Measurements from ENCODE around the gene P3H4. TPM values are rescaled to one million over a fixed set of nuclear protein-coding genes. Genes with fewer than 3 reads are reported as not detected.

The P3H4 gene
- total and polyA plus RNA-seq, 4 experiments from 2014 or later, result 1.4 to 6.8 (median 5.1) TPM

DNA sequence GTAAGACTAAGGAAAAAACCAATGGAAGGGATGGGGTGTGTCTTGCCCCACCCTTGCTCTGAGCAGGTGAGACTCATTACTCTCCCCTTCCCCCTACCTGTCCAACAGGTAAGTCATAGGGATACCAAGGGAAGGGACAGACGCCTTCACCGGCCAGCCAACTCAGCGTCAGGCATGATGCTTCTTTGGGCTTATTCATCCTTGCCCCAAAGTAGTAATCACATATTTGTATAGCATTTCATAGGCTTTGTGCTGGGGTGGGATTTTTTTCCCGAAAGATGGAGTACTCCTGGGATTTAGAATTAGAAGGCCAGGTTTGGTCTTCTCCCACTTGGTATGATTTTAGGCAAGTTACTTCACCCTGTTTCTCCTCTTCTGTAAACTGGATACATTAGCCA is 24.7 kb downstream of the P3H4 start:
- Histone ChIP-seq H3K36me3 (ENCODE audit: insufficient read depth, low read length) (no peaks in the 10 kb centered on the region), H3K27ac (ENCODE audit: low read depth, low read length) (no peak overlapping the region), H3K4me3 (ENCODE audit: low read length in 2 of 2) (no peak overlapping the region), H3K27me3 (ENCODE audit: insufficient read depth, low read length) (peaks cover 21% of the 10 kb centered on the region), H3K9me3 (ENCODE audit: control insufficient read depth in 1 of 2, low read length in 2 of 2) (no peaks in the 10 kb centered on the region), H3K4me1 (ENCODE audit: insufficient read depth, low read length) (peaks cover 18% of the 10 kb centered on the region)
- H3K4me3 Mint-ChIP-seq, result peak overlapping the region; percentile 75 to 85 (median 80)
- CTCF ChIA-PET (ENCODE audit: partially characterized antibody), result interaction anchor here (0.5 to 2.8 kb wide), 5 partner anchors 9 to 103 kb away, joined by 3 to 9 read pairs (median 4); partner anchors contain the start of gene P3H4
- POLR2A ChIA-PET (ENCODE audit: partially characterized antibody), result interaction anchor here (0.6 to 1.1 kb wide), 5 partner anchors 24 to 922 kb away, joined by 3 to 4 read pairs (median 4); partner anchors contain the start of gene P3H4
- H3K27me3 Mint-ChIP-seq, result peaks cover 11 to 22% of the 10 kb centered on the region in 2 donors
- H3K9me3 Mint-ChIP-seq, result peaks cover 0 to 1% (median 0%) of the 10 kb centered on the region in 8 donors
- no peak for DNase-seq
- peaks cover 12 to 37% (median 18%) of the 10 kb centered on the region in 4 donors for H3K4me1 Mint-ChIP-seq
- intact Hi-C loops (cut with micrococcal nuclease), result no loop called here
- H3K27ac Mint-ChIP-seq, result peak overlapping the region in 4 of 7 donors; percentile 29 to 61 (median 34)
- no peaks in the 10 kb centered on the region for H3K36me3 Mint-ChIP-seq

DNA sequence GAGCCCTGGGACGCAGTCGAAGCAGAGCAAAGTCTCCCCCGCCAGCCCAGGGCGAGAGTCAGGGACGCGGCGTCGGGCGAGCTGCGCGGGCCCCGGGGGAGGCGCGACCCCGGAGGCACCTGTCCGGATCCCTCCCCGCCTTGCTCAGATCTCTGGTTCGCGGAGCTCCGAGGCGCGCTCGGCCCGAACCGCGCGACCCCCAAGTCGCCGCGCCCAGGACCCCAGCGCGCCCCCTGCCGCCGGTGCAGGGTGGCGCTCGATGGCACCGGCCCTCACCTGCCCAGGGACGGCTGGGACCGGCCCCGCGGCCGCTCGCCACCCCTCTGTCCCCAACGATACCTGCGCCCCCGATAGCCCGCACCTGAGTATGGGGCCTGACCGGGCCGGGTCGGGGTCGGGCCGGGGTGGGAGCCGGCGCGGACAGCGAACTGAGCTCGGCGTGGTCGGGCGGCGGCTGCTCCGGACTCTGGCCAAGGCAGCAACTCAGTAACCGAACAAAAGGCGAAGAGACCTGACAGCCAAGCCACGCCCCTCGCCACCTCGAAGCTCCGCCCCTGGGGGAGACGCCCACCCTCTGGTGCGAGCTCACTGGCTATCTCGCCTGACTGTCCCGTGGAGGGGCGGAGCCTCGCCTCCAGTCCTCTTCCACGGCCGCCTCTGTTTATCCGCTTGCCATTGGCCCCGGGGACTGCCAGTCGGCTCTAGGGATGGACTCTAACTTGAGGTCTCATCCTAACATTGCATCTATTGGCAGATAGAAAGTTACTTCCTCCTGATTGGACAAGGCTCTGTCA is 25.3 kb downstream of the P3H4 start, which contains the start of gene JUP:
TSS of gene JUP (minus strand) at position 485 of the 794 bp plus-strand sequence. CDS start 14,857 bp downstream, outside the sequence.
- Histone ChIP-seq H3K36me3 (ENCODE audit: insufficient read depth, low read length) (no peaks in the 10 kb centered on the region), H3K9me3 (ENCODE audit: control insufficient read depth in 1 of 2, low read length in 2 of 2) (no peaks in the 10 kb centered on the region), H3K27ac (ENCODE audit: low read depth, low read length) (no peak within 1 kb of the TSS), H3K4me3 (ENCODE audit: low read length in 2 of 2) (peak within 1 kb of the TSS in 1 of 2 donors; percentile 32), H3K4me1 (ENCODE audit: insufficient read depth, low read length) (peaks cover 18% of the 10 kb centered on the region), H3K27me3 (ENCODE audit: insufficient read depth, low read length) (peaks cover 21% of the 10 kb centered on the region)
- H3K9me3 Mint-ChIP-seq, result peaks cover 0 to 1% (median 0%) of the 10 kb centered on the region in 8 donors
- peak within 1 kb of the TSS in 4 of 7 donors; percentile 29 to 74 (median 50) for H3K27ac Mint-ChIP-seq
- ChIA-PET CTCF (ENCODE audit: partially characterized antibody) (interaction anchor here (0.5 to 2.8 kb wide), 7 partner anchors 8 to 124 kb away, joined by 3 to 9 read pairs (median 4); partner anchors contain the start of gene P3H4), POLR2A (ENCODE audit: partially characterized antibody) (interaction anchor here (0.6 to 1.1 kb wide), 6 partner anchors 25 to 922 kb away, joined by 3 to 4 read pairs (median 4); partner anchors contain the start of gene P3H4)
- intact Hi-C loops (cut with micrococcal nuclease), result no loop called here
- DNase-seq, result peak; percentile 80 to 90 (median 86)
- H3K4me1 Mint-ChIP-seq, result peaks cover 12 to 37% (median 18%) of the 10 kb centered on the region in 4 donors
- no peaks in the 10 kb centered on the region for H3K36me3 Mint-ChIP-seq
- H3K27me3 Mint-ChIP-seq, result peaks cover 11 to 28% of the 10 kb centered on the region in 2 donors
- peak within 1 kb of the TSS; percentile 75 to 85 (median 80) for H3K4me3 Mint-ChIP-seq

DNA sequence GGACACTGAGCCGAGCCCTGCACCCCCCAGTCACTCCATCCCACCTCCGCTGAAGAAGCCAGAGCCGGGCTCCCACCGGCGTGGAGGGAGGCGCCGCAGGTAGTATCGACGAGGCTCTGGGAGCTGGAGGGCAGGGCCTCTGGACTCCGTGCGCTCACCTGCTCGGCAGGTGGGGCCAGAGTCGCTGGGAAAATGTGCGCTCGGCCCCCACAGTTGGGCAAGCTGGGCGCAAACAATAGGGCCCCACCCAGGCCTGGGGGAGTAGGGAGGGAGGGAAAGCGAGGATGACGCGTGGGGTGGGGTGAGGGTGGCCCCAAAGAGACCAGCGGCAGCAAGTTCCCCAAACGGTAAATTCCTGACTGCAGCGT is 25.9 kb downstream of the P3H4 start:
- intact Hi-C loops (cut with micrococcal nuclease), result no loop called here
- H3K4me1 ChIP-seq (ENCODE audit: insufficient read depth, low read length), result peaks cover 18% of the 10 kb centered on the region
- no peaks in the 10 kb centered on the region for H3K36me3 Mint-ChIP-seq
- peak overlapping the region in 7 of 8 donors; percentile 46 to 78 (median 70) for H3K4me3 Mint-ChIP-seq
- no peaks in the 10 kb centered on the region for H3K36me3 ChIP-seq (ENCODE audit: insufficient read depth, low read length)
- H3K27me3 Mint-ChIP-seq, result peaks cover 11 to 29% of the 10 kb centered on the region in 2 donors
- no peaks in the 10 kb centered on the region for H3K9me3 ChIP-seq (ENCODE audit: control insufficient read depth in 1 of 2, low read length in 2 of 2)
- H3K4me3 ChIP-seq (ENCODE audit: low read length in 2 of 2), result peak overlapping the region in 1 of 2 donors; percentile 32
- DNase-seq, result no peak
- peaks cover 21% of the 10 kb centered on the region for H3K27me3 ChIP-seq (ENCODE audit: insufficient read depth, low read length)
- ChIA-PET CTCF (ENCODE audit: partially characterized antibody) (interaction anchor here (1.3 to 2.8 kb wide), 4 partner anchors 10 to 123 kb away, joined by 4 to 9 read pairs (median 5); partner anchors contain the start of gene P3H4), POLR2A (ENCODE audit: partially characterized antibody) (interaction anchor here (0.9 kb wide), 2 partner anchors 15 to 94 kb away, joined by 3 read pairs; no protein-coding TSS in a partner anchor)
- peaks cover 0 to 2% (median 0%) of the 10 kb centered on the region in 8 donors for H3K9me3 Mint-ChIP-seq
- H3K27ac ChIP-seq (ENCODE audit: low read depth, low read length), result no peak overlapping the region
- H3K27ac Mint-ChIP-seq, result no peak overlapping the region
- H3K4me1 Mint-ChIP-seq, result peaks cover 12 to 36% (median 18%) of the 10 kb centered on the region in 4 donors

DNA sequence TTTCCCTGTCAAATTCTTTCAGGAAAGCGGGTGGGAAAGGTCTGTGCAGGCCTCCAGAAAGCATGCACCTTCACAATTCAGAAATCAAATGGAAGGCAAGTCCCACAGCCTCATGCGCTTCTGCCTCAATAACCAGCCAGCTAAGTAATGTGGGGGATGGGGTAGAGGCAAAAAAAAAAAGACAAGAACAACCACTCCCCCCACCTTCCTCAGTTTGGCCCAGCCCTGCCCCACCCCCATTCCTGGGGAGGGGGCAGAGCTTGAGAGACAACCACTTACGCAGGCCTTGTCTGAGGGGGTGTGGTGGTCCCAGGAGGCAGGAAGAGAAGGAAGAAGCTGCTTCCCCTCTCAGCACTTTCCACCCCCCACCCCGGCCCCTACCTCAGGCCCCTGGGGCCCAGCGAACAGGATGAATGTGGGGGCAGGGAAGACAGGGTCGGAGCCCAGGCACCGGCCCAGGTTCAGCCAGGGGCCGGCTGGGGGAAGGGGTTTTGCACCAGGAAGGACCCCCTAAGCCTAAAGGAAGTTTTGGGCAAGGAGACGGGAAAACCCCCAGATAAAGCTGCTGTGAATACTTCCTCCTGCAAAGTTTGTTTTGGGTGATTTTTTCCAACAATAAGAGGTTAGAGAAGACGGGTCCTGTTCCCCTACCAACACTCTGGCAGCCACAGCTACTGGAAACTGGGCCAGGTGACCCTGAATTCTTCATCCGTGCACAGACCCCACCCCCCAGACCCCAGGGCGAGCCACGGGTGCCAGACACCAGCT is 26.5 kb downstream of the P3H4 start:
- peaks cover 8 to 32% (median 15%) of the 10 kb centered on the region in 4 donors for H3K4me1 Mint-ChIP-seq
- H3K4me3 ChIP-seq (ENCODE audit: low read length in 2 of 2), result peak overlapping the region in 1 of 2 donors; percentile 32
- H3K36me3 Mint-ChIP-seq, result no peaks in the 10 kb centered on the region
- no peak overlapping the region for H3K27ac ChIP-seq (ENCODE audit: low read depth, low read length)
- peak overlapping the region in 1 of 7 donors; percentile 74 for H3K27ac Mint-ChIP-seq
- H3K9me3 ChIP-seq (ENCODE audit: control insufficient read depth in 1 of 2, low read length in 2 of 2), result no peaks in the 10 kb centered on the region
- H3K4me1 ChIP-seq (ENCODE audit: insufficient read depth, low read length), result peaks cover 18% of the 10 kb centered on the region
- ChIA-PET CTCF (ENCODE audit: partially characterized antibody) (interaction anchor here (1.6 to 2.8 kb wide), 3 partner anchors 11 to 122 kb away, joined by 4 to 9 read pairs (median 6); partner anchors contain the start of gene P3H4), POLR2A (ENCODE audit: partially characterized antibody) (interaction anchor here (0.9 kb wide), 1 partner anchor 15 kb away, joined by 3 read pairs; no protein-coding TSS in a partner anchor)
- H3K9me3 Mint-ChIP-seq, result peaks cover 0 to 3% (median 0%) of the 10 kb centered on the region in 8 donors
- H3K27me3 ChIP-seq (ENCODE audit: insufficient read depth, low read length), result peaks cover 21% of the 10 kb centered on the region
- peak overlapping the region; percentile 46 to 78 (median 68) for H3K4me3 Mint-ChIP-seq
- peaks cover 11 to 29% of the 10 kb centered on the region in 2 donors for H3K27me3 Mint-ChIP-seq
- no peak for DNase-seq
- intact Hi-C loops (cut with micrococcal nuclease), result no loop called here
- no peaks in the 10 kb centered on the region for H3K36me3 ChIP-seq (ENCODE audit: insufficient read depth, low read length)

DNA sequence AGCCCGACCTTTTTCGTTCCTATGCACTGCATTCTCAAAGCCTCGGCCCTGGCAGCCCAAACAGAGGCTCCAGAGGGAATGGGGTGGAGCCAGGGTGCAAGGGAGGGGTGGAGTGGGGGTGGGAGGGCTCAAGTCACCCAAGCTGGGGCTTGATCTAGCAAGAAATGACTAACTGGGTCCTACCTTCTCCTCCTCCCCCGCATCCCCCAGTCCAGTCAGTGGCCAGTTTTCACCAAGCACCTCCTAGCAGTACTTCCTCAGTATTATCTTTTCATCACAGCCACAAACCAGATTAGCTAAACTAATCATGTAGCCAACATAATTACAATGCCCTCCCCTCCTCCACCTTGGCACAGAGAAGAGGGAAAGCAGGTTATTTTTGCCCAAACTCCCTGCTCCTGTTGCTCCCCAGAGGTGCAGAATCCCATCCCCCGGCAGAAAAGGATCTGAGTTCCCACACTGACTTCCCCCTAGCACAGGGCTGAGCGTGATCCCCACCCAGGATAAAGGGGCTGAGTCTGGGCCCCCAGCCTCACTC is 27.5 kb downstream of the P3H4 start:
- peaks cover 21% of the 10 kb centered on the region for H3K27me3 ChIP-seq (ENCODE audit: insufficient read depth, low read length)
- ChIA-PET CTCF (ENCODE audit: partially characterized antibody) (no interaction called here), POLR2A (ENCODE audit: partially characterized antibody) (no interaction called here)
- peaks cover 8 to 29% of the 10 kb centered on the region in 2 donors for H3K27me3 Mint-ChIP-seq
- H3K4me3 Mint-ChIP-seq, result peak overlapping the region in 3 of 8 donors; percentile 24 to 41 (median 25)
- H3K27ac ChIP-seq (ENCODE audit: low read depth, low read length), result no peak overlapping the region
- H3K36me3 ChIP-seq (ENCODE audit: insufficient read depth, low read length), result no peaks in the 10 kb centered on the region
- no peak overlapping the region for H3K4me3 ChIP-seq (ENCODE audit: low read length in 2 of 2)
- intact Hi-C loops (cut with micrococcal nuclease), result no loop called here
- peaks cover 0 to 3% (median 0%) of the 10 kb centered on the region in 8 donors for H3K9me3 Mint-ChIP-seq
- H3K27ac Mint-ChIP-seq, result no peak overlapping the region
- no peaks in the 10 kb centered on the region for H3K9me3 ChIP-seq (ENCODE audit: control insufficient read depth in 1 of 2, low read length in 2 of 2)
- H3K36me3 Mint-ChIP-seq, result no peaks in the 10 kb centered on the region
- no peak for DNase-seq
- peaks cover 18% of the 10 kb centered on the region for H3K4me1 ChIP-seq (ENCODE audit: insufficient read depth, low read length)
- peaks cover 8 to 32% (median 12%) of the 10 kb centered on the region in 4 donors for H3K4me1 Mint-ChIP-seq

DNA sequence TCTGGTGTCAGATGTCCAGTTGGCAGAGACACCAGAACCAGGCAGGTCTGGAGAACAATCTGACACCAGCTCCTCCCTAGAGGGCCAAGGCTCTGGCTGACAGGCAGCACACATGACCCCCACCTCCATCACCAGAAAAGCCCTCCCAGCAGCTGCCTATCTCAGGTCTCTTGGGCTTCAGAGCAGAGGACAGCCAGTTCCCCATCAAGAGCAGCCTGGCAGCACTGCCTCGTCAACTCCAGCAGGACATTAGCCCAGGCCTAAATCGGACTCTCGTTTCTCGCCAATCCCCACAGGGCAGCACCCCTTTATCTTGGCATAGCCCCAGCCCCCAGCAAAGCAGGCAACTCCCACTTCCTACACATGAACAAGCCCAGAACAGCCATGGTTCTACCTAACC is 29.6 kb downstream of the P3H4 start:
- no peaks in the 10 kb centered on the region for H3K36me3 ChIP-seq (ENCODE audit: insufficient read depth, low read length)
- peaks cover 18% of the 10 kb centered on the region for H3K4me1 ChIP-seq (ENCODE audit: insufficient read depth, low read length)
- intact Hi-C loops (cut with micrococcal nuclease), result no loop called here
- no peak overlapping the region for H3K27ac ChIP-seq (ENCODE audit: low read depth, low read length)
- peaks cover 0 to 3% (median 0%) of the 10 kb centered on the region in 8 donors for H3K9me3 Mint-ChIP-seq
- POLR2A ChIA-PET (ENCODE audit: partially characterized antibody), result no interaction called here
- CTCF ChIA-PET (ENCODE audit: partially characterized antibody), result no interaction called here
- H3K27me3 Mint-ChIP-seq, result peaks cover 8 to 29% of the 10 kb centered on the region in 2 donors
- no peaks in the 10 kb centered on the region for H3K36me3 Mint-ChIP-seq
- H3K4me1 Mint-ChIP-seq, result peaks cover 3 to 14% (median 9%) of the 10 kb centered on the region in 4 donors
- no peak for DNase-seq
- H3K27ac Mint-ChIP-seq, result no peak overlapping the region
- H3K4me3 ChIP-seq (ENCODE audit: low read length in 2 of 2), result no peak overlapping the region
- peak overlapping the region in 1 of 8 donors; percentile 34 for H3K4me3 Mint-ChIP-seq
- no peaks in the 10 kb centered on the region for H3K9me3 ChIP-seq (ENCODE audit: control insufficient read depth in 1 of 2, low read length in 2 of 2)
- peaks cover 21% of the 10 kb centered on the region for H3K27me3 ChIP-seq (ENCODE audit: insufficient read depth, low read length)
